GM12878 (cell line): ENCODE data around the gene SPCS2. TPM values are rescaled to one million over a fixed set of nuclear protein-coding genes. Genes with fewer than 3 reads are reported as not detected.

Source experiments
- ATAC-seq: fragments of 200-7000 bp; cut with Tn5 transposase; 3 replicates; pipeline ENCODE4 v1.9.1; 2020; ENCODE audit warnings: mild to moderate bottlenecking, moderate library complexity
- BruUV-seq: library from RNA; stranded (reverse); fragments of 400-500 nt; replicated peaks from 2 replicates; lab custom pipeline; 2021; lab: Mats Ljungman, UMichigan
- CTCF ChIA-PET: fragments of 300-600 bp; sonication (Branson Sonifier 250); formaldehyde crosslinking; extraction: SDS; loops from one replicate; lab custom pipeline; 2021; ENCODE audit warnings: inconsistent platforms; lab: Yijun Ruan, JAX
- POLR2A ChIA-PET: fragments of 350-600 bp; formaldehyde crosslinking; extraction: SDS; loops from one replicate; lab custom pipeline; 2021; ENCODE audit warnings: inconsistent platforms; lab: Charles Lee
- RAD21 ChIA-PET: fragments of 300-600 bp; sonication (Branson Sonifier 250); formaldehyde crosslinking; loops from one replicate; lab custom pipeline; 2023; ENCODE audit warnings: antibody characterized with exemption; ENCODE audit not compliant: unreplicated experiment; lab: Charles Lee
- SMC1A ChIA-PET: fragments of 300-600 bp; sonication (Branson Sonifier 250); formaldehyde crosslinking; loops from one replicate; lab custom pipeline; 2023; ENCODE audit not compliant: unreplicated experiment, uncharacterized antibody; lab: Charles Lee
- DNase-seq: peaks from one replicate; pipeline ENCODE4 v3.0.0-alpha.2; 2011; ENCODE audit warnings: low read depth, low spot score
- FAIRE-seq: peaks from 3 replicates; lab custom pipeline; 2011; peaks lifted over from hg19 to GRCh38; lab: Jason Lieb, UNC
- H2AFZ ChIP-seq: 2 replicates; pipeline ENCODE4 v1.6.0; 2011; ENCODE audit warnings: low read depth, low read length, control low read depth; ENCODE audit not compliant: control insufficient read depth
- H3K27ac ChIP-seq: 2 replicates; pipeline ENCODE4 v1.5.1; 2011; ENCODE audit warnings: control low read depth; ENCODE audit not compliant: control insufficient read depth, insufficient read depth
- H3K27me3 ChIP-seq, 2 experiments: replicated peaks in 1 of 2; 2 replicates each; pipeline versions ENCODE4 v1.6.0 to v1.6.1; 2011; ENCODE audit warnings: low read length in 1 of 2; ENCODE audit not compliant: control insufficient read depth in 2 of 2, insufficient read depth in 2 of 2
- H3K36me3 ChIP-seq, 2 experiments: 2 replicates each; pipeline ENCODE4 v1.5.1; 2011; ENCODE audit warnings: low read length in 1 of 2; ENCODE audit not compliant: control insufficient read depth in 2 of 2, insufficient read depth in 2 of 2
- H3K4me1 ChIP-seq: 2 replicates; pipeline ENCODE4 v1.6.1; 2011; ENCODE audit warnings: mild to moderate bottlenecking, low read length, moderate library complexity, mixed read lengths; ENCODE audit not compliant: control insufficient read depth, insufficient read depth
- H3K4me2 ChIP-seq: 2 replicates; pipeline ENCODE4 v1.6.0; 2011; ENCODE audit warnings: control low read depth; ENCODE audit not compliant: control insufficient read depth, insufficient read depth
- H3K4me3 ChIP-seq: fragments of 200-600 bp; sonication (generic); 2 replicates; pipeline ENCODE4 v1.5.1; 2016
- H3K79me2 ChIP-seq: 2 replicates; pipeline ENCODE4 v1.6.0; 2011; ENCODE audit warnings: low read length; ENCODE audit not compliant: control insufficient read depth, insufficient read depth
- H3K9ac ChIP-seq: 2 replicates; pipeline ENCODE4 v1.8.0; 2011; ENCODE audit warnings: low read length, control low read depth, mixed read lengths; ENCODE audit not compliant: control insufficient read depth, insufficient read depth
- H3K9me3 ChIP-seq: replicated peaks from 3 replicates; pipeline ENCODE4 v1.5.1; 2011; ENCODE audit warnings: mild to moderate bottlenecking, low read length; ENCODE audit not compliant: control insufficient read depth, insufficient read depth
- H4K20me1 ChIP-seq: 2 replicates; pipeline ENCODE4 v1.6.0; 2011; ENCODE audit not compliant: control insufficient read depth, insufficient read depth
- BCL11A ChIP-seq: IDR thresholded peaks from 2 replicates; pipeline ENCODE4 v1.6.1; 2011; ENCODE audit warnings: low read depth, low read length
- CREM ChIP-seq: IDR thresholded peaks from 2 replicates; pipeline ENCODE4 v1.6.1; 2014; ENCODE audit warnings: antibody characterized with exemption, low read depth
- ELK1 ChIP-seq: IDR thresholded peaks from 2 replicates; pipeline ENCODE4 v1.6.1; 2012; ENCODE audit warnings: low read depth, low read length, improper control_type of control experiment
- IRF4 ChIP-seq: IDR thresholded peaks from 2 replicates; pipeline ENCODE4 v1.6.1; 2011; ENCODE audit warnings: low read depth, low read length
- MTA2 ChIP-seq: fragments of 450-650 bp; IDR thresholded peaks from 2 replicates; pipeline ENCODE4 v1.6.1; 2016; ENCODE audit warnings: low read depth, mild to moderate bottlenecking, moderate library complexity
- SMC3 ChIP-seq: IDR thresholded peaks from 2 replicates; pipeline ENCODE4 v1.6.1; 2011; ENCODE audit warnings: low read length, improper control_type of control experiment, borderline replicate concordance
- TCF7 ChIP-seq: IDR thresholded peaks from 2 replicates; pipeline ENCODE4 v1.6.1; 2014; ENCODE audit warnings: antibody characterized with exemption, borderline replicate concordance
- WGBS: methylation state at CpG from one replicate; pipeline ENCODE4 v1.1.6; 2016; ENCODE audit warnings: low lambda C conversion rate; ENCODE audit not compliant: insufficient replicate concordance, insufficient coverage; ENCODE audit errors: missing lambda C conversion rate; 5-methylcytosine and 5-hydroxymethylcytosine counted together
- in situ Hi-C: fragments of 300-500 bp; cut with MboI; formaldehyde crosslinking; loops from 9 replicates; pipeline ENCODE4 v1.14.3; 2018; ENCODE audit warnings: mixed read lengths
- intact Hi-C: fragments of 100-400 bp; cut with micrococcal nuclease; formaldehyde crosslinking; loops from one replicate; pipeline ENCODE4 v1.14.2; 2022; ENCODE audit not compliant: unreplicated experiment
- polyA plus RNA-seq, 11 experiments: library from polyadenylated mRNA; depleted of rRNA in 4 of 11; unstranded in 6 of 11; stranded (reverse) in 5 of 11; fragments of >200 nt; fragmentation: Nextera tagmentation in 4 of 11; fragmentation: Illumina TruSeq in 1 of 11; extraction: Ambion mirVana in 4 of 11; extraction: Trizol in 1 of 11; gene quantifications; 1 replicate in 1 of 11; 2 replicates in 10 of 11; pipeline versions ENCODE4 v1.2.1 to v1.2.3, GENCODE V29; 2011 to 2016; ENCODE audit warnings: inconsistent platforms in 2 of 11, missing spikeins in 2 of 11, low read depth in 1 of 11
- total RNA-seq, 4 experiments: library from RNA; depleted of rRNA in 3 of 4; stranded (reverse); fragments of >200 nt in 3 of 4; fragmentation: Illumina TruSeq in 1 of 4; extraction: Trizol in 1 of 4; gene quantifications; 2 replicates each; pipeline versions ENCODE4 v1.2.1 to v1.2.3, GENCODE V29; 2013 to 2021
- TF ChIP-seq, protein P1 (sequence below): IDR thresholded peaks from 2 replicates; pipeline ENCODE4 v1.6.1; 2012; ENCODE audit warnings: low read depth, low read length, improper control_type of control experiment
- TF ChIP-seq, protein P2 (sequence below): IDR thresholded peaks from 2 replicates; pipeline ENCODE4 v1.6.1; 2011; ENCODE audit warnings: mild to moderate bottlenecking, low read depth, low read length, moderate library complexity; ENCODE audit not compliant: insufficient replicate concordance
- TF ChIP-seq, protein P3 (sequence below): fragments of 450-650 bp; conservative IDR thresholded peaks from 2 replicates; pipeline ENCODE4 v1.6.1; 2017; ENCODE audit warnings: mild to moderate bottlenecking, moderate library complexity

Gene SPCS2
- total and polyA plus RNA-seq, 10 of the 15 experiments (the other 5 are each of a cell fraction or from before 2014, with no cell fraction given), result 40.7 to 661 (median 192) TPM

GRCh38 chr11:74978041-74978440 lies 29.0 kb downstream of the SPCS2 start:
- intact Hi-C loops, result no loop called here
- BruUV-seq, result no TSS peak
- no peaks in the 10 kb centered on the region for H4K20me1 ChIP-seq
- H3K4me3 ChIP-seq, result no peak overlapping the region
- ATAC-seq (no peak), DNase-seq (no peak), FAIRE-seq (no peak)
- no peaks in the 10 kb centered on the region for H3K4me1 ChIP-seq
- no peaks in the 10 kb centered on the region for H3K9me3 ChIP-seq
- peaks cover 3 to 44% of the 10 kb centered on the region in 2 experiments for H3K36me3 ChIP-seq
- H2AFZ ChIP-seq, result no peak overlapping the region
- H3K4me2 ChIP-seq, result no peak overlapping the region
- no peaks in the 10 kb centered on the region for H3K27me3 ChIP-seq
- in situ Hi-C loops, result no loop called here
- H3K79me2 ChIP-seq, result no peaks in the 10 kb centered on the region; the same call in none of the 2 replicates
- WGBS, result 96% methylated on average over 4 of the region's 4 CpGs
- ChIA-PET CTCF (interaction anchor here (0.6 to 1.2 kb wide), 3 partner anchors 45 to 230 kb away, joined by 3 to 4 read pairs (median 3); no protein-coding TSS in a partner anchor), RAD21 (no interaction called here), SMC1A (interaction anchor here (0.5 kb wide), 1 partner anchor 36 kb away, joined by 3 read pairs; no protein-coding TSS in a partner anchor), POLR2A (no interaction called here)
- no peak overlapping the region for H3K27ac ChIP-seq
- H3K9ac ChIP-seq, result no peak overlapping the region
- no peak for TF ChIP-seq BCL11A
- TF ChIP-seq CREM, result no peak
- TF ChIP-seq TCF7, result no peak
- TF ChIP-seq IRF4, result no peak
- TF ChIP-seq, protein P1, sequence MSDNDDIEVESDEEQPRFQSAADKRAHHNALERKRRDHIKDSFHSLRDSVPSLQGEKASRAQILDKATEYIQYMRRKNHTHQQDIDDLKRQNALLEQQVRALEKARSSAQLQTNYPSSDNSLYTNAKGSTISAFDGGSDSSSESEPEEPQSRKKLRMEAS, result no peak
- TF ChIP-seq MTA2, result no peak
- TF ChIP-seq ELK1, result no peak
- TF ChIP-seq, protein P2, sequence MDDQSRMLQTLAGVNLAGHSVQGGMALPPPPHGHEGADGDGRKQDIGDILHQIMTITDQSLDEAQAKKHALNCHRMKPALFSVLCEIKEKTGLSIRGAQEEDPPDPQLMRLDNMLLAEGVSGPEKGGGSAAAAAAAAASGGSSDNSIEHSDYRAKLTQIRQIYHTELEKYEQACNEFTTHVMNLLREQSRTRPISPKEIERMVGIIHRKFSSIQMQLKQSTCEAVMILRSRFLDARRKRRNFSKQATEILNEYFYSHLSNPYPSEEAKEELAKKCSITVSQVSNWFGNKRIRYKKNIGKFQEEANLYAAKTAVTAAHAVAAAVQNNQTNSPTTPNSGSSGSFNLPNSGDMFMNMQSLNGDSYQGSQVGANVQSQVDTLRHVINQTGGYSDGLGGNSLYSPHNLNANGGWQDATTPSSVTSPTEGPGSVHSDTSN, result no peak
- TF ChIP-seq SMC3, result no peak
- TF ChIP-seq, protein P3, sequence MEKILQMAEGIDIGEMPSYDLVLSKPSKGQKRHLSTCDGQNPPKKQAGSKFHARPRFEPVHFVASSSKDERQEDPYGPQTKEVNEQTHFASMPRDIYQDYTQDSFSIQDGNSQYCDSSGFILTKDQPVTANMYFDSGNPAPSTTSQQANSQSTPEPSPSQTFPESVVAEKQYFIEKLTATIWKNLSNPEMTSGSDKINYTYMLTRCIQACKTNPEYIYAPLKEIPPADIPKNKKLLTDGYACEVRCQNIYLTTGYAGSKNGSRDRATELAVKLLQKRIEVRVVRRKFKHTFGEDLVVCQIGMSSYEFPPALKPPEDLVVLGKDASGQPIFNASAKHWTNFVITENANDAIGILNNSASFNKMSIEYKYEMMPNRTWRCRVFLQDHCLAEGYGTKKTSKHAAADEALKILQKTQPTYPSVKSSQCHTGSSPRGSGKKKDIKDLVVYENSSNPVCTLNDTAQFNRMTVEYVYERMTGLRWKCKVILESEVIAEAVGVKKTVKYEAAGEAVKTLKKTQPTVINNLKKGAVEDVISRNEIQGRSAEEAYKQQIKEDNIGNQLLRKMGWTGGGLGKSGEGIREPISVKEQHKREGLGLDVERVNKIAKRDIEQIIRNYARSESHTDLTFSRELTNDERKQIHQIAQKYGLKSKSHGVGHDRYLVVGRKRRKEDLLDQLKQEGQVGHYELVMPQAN, result no peak
